K562 (cell line): ENCODE data around the gene PLAC8L1. TPM values are rescaled to one million over a fixed set of nuclear protein-coding genes. Genes with fewer than 3 reads are reported as not detected.

ENCODE experiments used
- HDAC2 ChIP-seq: fragments of 450-650 bp; IDR thresholded peaks from 2 replicates; pipeline ENCODE4 v1.6.1; 2016; ENCODE audit warnings: mild to moderate bottlenecking
- HNRNPK ChIP-seq: fragments of 200-400 bp; formaldehyde crosslinking; IDR thresholded peaks from one replicate; pipeline ENCODE4 v1.6.1; 2018; ENCODE audit warnings: mild to moderate bottlenecking, low read depth, low read length; ENCODE audit not compliant: poor library complexity, severe bottlenecking
- HNRNPL ChIP-seq: fragments of 200-400 bp; formaldehyde crosslinking; IDR thresholded peaks from 2 replicates; pipeline ENCODE4 v1.6.1; 2017; ENCODE audit warnings: low read depth, mild to moderate bottlenecking, low read length
- JUN ChIP-seq, 2 experiments: sonication (generic) in 1 of 2; formaldehyde crosslinking in 1 of 2; IDR thresholded peaks; 2 replicates each; pipeline versions ENCODE4 v1.6.1 to v1.8.0; 2012 to 2022; ENCODE audit warnings: borderline replicate concordance in 2 of 2, mild to moderate bottlenecking in 2 of 2, improper control_type of control experiment in 1 of 2, low read depth in 1 of 2, low read length in 1 of 2, missing genetic modification reagents in 1 of 2
- MNT ChIP-seq, 2 experiments: fragments of 450-650 bp; conservative IDR thresholded peaks; 2 replicates each; pipeline ENCODE4 v1.6.1; 2017; ENCODE audit warnings: mild to moderate bottlenecking in 2 of 2, moderate library complexity in 2 of 2
- NR0B1 ChIP-seq: fragments of 450-650 bp; IDR thresholded peaks from one replicate; pipeline ENCODE4 v1.6.1; 2018; ENCODE audit warnings: mild to moderate bottlenecking, moderate library complexity; ENCODE audit not compliant: partially characterized antibody
- POLR2A ChIP-seq: fragments of 450-650 bp; conservative IDR thresholded peaks from 2 replicates; pipeline ENCODE4 v1.6.1; 2016
- YY1 ChIP-seq, 3 experiments: IDR thresholded peaks; 2 replicates each; pipeline ENCODE4 v1.6.1; 2011; ENCODE audit warnings: low read length in 2 of 3, mild to moderate bottlenecking in 2 of 3, moderate library complexity in 2 of 3, borderline replicate concordance in 1 of 3, control low read depth in 1 of 3, low read depth in 1 of 3; ENCODE audit not compliant: insufficient read depth in 3 of 3, insufficient replicate concordance in 2 of 3, control insufficient read depth in 1 of 3, insufficient read length in 1 of 3; ENCODE audit errors: extremely low read depth in 1 of 3
- ZNF197 ChIP-seq: fragments of 200-800 bp; sonication (Bioruptor generic); IDR thresholded peaks from 2 replicates; pipeline ENCODE4 v1.6.1; 2016; ENCODE audit warnings: low read depth, missing genetic modification characterization, missing compliant biosample characterization
- polyA plus RNA-seq, 8 experiments: library from polyadenylated mRNA; depleted of rRNA in 4 of 8; stranded (reverse) in 5 of 8; unstranded in 3 of 8; fragments of >200 nt; fragmentation: Nextera tagmentation in 2 of 8; fragmentation: Illumina TruSeq in 1 of 8; extraction: Ambion mirVana in 2 of 8; extraction: Trizol in 1 of 8; gene quantifications; 2 replicates each; pipeline versions ENCODE4 v1.2.1 to v1.2.3, GENCODE V29; 2011 to 2014; ENCODE audit warnings: inconsistent platforms in 1 of 8, missing spikeins in 1 of 8
- total RNA-seq, 7 experiments: library from RNA; depleted of rRNA in 6 of 7; stranded (reverse); fragments of >200 nt in 6 of 7; fragmentation: Illumina TruSeq in 2 of 7; extraction: Trizol in 2 of 7; gene quantifications; 2 replicates each; pipeline versions ENCODE4 v1.2.1 to v1.2.3, GENCODE V29; 2011 to 2021; ENCODE audit warnings: low replicate concordance in 1 of 7
- TF ChIP-seq, protein P1 (sequence below): sonication (generic); formaldehyde crosslinking; IDR thresholded peaks from 2 replicates; pipeline ENCODE4 v1.8.0; 2023; ENCODE audit warnings: mild to moderate bottlenecking, missing genetic modification reagents

The PLAC8L1 gene
- total and polyA plus RNA-seq, 9 of the 15 experiments (the other 6 are each of a cell fraction or from before 2014, with no cell fraction given) = 0.10 to 0.43 (median 0.26) TPM; not detected in 3

- TF ChIP-seq MNT (conservative IDR thresholded peaks at IDR 0.05) = peak in 1 of 2 experiments; percentile 26; a peak in 1 of 4 replicates
- TF ChIP-seq HNRNPK = no peak
- no peak for TF ChIP-seq POLR2A
- TF ChIP-seq JUN (IDR thresholded peaks at IDR 0.05; ENCODE audit: borderline replicate concordance, low read depth, low read length) = peak; percentile 36; the same call in 1 of the 2 replicates
- TF ChIP-seq JUN (CRISPR knock-in tag; IDR thresholded peaks at IDR 0.05; ENCODE audit: borderline replicate concordance) = no peak
- TF ChIP-seq ZNF197 (CRISPR knock-in tag) = no peak
- TF ChIP-seq, protein P1, sequence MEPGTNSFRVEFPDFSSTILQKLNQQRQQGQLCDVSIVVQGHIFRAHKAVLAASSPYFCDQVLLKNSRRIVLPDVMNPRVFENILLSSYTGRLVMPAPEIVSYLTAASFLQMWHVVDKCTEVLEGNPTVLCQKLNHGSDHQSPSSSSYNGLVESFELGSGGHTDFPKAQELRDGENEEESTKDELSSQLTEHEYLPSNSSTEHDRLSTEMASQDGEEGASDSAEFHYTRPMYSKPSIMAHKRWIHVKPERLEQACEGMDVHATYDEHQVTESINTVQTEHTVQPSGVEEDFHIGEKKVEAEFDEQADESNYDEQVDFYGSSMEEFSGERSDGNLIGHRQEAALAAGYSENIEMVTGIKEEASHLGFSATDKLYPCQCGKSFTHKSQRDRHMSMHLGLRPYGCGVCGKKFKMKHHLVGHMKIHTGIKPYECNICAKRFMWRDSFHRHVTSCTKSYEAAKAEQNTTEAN (CRISPR knock-in tag) = no peak
- TF ChIP-seq HDAC2 = peak; percentile 46; the same call in 1 of the 2 replicates
- TF ChIP-seq NR0B1 = no peak
- no peak for TF ChIP-seq YY1 (IDR thresholded peaks at IDR 0.05; ENCODE audit: borderline replicate concordance in 1 of 3, control insufficient read depth in 1 of 3, extremely low read depth in 1 of 3, insufficient read depth in 3 of 3, insufficient read length in 1 of 3, insufficient replicate concordance in 2 of 3, low read depth in 1 of 3, low read length in 2 of 3)
- no peak for TF ChIP-seq HNRNPL
Observed at GRCh38 chr5:146042628-146043279, 62.6 kb downstream of the PLAC8L1 start (continued).
